22Rv1 (cell line): ENCODE data around the gene TLR9.

Experiments used
- ZFX ChIP-seq: fragments of 450-650 bp; IDR thresholded peaks from 2 replicates; pipeline ENCODE4 v1.6.1; 2017; ENCODE audit warnings: antibody characterized with exemption, borderline replicate concordance
- TF ChIP-seq, protein P1 (sequence below): fragments of 450-650 bp; IDR thresholded peaks from 2 replicates; pipeline ENCODE4 v1.5.1; 2017; ENCODE audit warnings: mild to moderate bottlenecking

DNA sequence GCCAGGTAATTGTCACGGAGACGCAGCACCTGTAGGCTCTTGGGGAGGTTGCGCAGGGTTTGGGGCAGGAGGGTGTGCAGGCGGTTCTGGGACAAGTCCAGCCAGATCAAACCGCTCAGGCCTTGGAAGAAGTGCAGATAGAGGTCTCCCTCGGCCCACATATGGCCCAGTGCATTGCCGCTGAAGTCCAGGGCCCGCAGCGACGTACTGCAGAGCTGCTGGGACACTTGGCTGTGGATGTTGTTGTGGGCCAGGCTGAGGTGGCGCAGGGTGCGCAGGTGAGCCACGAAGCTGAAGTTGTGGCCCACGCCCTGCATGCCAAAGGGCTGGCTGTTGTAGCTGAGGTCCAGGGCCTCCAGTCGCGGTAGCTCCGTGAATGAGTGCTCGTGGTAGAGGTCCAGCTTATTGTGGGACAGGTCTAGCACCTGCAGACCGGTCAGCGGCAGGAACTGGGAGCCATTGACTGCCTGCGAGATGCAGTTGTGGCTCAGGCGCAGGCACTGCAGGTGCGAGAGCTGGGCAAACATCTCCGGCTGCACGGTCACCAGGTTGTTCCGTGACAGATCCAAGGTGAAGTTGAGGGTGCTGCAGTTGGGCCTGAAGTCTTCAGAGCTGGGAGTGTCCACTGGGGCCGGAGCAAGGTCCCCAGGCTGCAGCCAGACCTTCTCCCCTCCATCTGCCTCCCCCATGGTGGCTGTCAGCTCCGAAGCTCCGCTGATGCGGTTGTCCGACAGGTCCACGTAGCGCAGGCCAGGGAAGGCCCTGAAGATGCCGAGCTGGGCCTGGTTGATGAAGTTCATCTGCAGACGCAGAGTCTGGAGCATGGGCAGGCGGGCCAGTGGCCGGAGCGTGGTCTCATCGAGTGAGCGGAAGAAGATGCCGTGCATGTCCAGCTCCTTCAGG, 2.9 kb downstream of the TLR9 start:
- TF ChIP-seq, protein P1, sequence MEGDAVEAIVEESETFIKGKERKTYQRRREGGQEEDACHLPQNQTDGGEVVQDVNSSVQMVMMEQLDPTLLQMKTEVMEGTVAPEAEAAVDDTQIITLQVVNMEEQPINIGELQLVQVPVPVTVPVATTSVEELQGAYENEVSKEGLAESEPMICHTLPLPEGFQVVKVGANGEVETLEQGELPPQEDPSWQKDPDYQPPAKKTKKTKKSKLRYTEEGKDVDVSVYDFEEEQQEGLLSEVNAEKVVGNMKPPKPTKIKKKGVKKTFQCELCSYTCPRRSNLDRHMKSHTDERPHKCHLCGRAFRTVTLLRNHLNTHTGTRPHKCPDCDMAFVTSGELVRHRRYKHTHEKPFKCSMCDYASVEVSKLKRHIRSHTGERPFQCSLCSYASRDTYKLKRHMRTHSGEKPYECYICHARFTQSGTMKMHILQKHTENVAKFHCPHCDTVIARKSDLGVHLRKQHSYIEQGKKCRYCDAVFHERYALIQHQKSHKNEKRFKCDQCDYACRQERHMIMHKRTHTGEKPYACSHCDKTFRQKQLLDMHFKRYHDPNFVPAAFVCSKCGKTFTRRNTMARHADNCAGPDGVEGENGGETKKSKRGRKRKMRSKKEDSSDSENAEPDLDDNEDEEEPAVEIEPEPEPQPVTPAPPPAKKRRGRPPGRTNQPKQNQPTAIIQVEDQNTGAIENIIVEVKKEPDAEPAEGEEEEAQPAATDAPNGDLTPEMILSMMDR, result no peak
- TF ChIP-seq ZFX, result no peak
